Caco-2 (cell line): ENCODE measurements around the gene MRPS18A. TPM values are rescaled to one million over a fixed set of nuclear protein-coding genes. Genes with fewer than 3 reads are reported as not detected.

Source experiments
- BruUV-seq: library from RNA; stranded (reverse); fragments of 400-500 nt; replicated peaks from 2 replicates; lab custom pipeline; 2021; lab: Mats Ljungman, UMichigan
- CTCF ChIA-PET: fragments of 300-600 bp; sonication (Branson Sonifier 250); formaldehyde crosslinking; loops from one replicate; lab custom pipeline; 2022; ENCODE audit warnings: antibody characterized with exemption; lab: Charles Lee
- POLR2A ChIA-PET: fragments of 300-600 bp; sonication (Branson Sonifier 250); formaldehyde crosslinking; loops from one replicate; lab custom pipeline; 2022; ENCODE audit warnings: antibody characterized with exemption; lab: Charles Lee
- DNase-seq, 2 experiments: peaks; one replicate each; pipeline versions ENCODE4 v3.0.0 to v3.0.0-alpha.2; 2020 to 2022
- H3K27me3 ChIP-seq: replicated peaks from 2 replicates; pipeline ENCODE4 v1.6.0; 2011; ENCODE audit warnings: low read length; ENCODE audit not compliant: control insufficient read depth, insufficient read depth
- H3K36me3 ChIP-seq: 2 replicates; pipeline ENCODE4 v1.5.1; 2011; ENCODE audit warnings: low read length; ENCODE audit not compliant: control insufficient read depth, insufficient read depth
- H3K4me1 ChIP-seq: fragments of 250-450 bp; sonication (Bioruptor Pico); 2 replicates; pipeline ENCODE4 v1.5.1; 2020; ENCODE audit warnings: mild to moderate bottlenecking
- H3K4me3 ChIP-seq: 2 replicates; pipeline ENCODE4 v1.5.1; 2011; ENCODE audit warnings: low read depth, mild to moderate bottlenecking, control low read depth, low read length
- H3K9me3 ChIP-seq: fragments of 250-450 bp; sonication (Bioruptor Pico); 2 replicates; pipeline ENCODE4 v1.5.1; 2020; ENCODE audit warnings: mild to moderate bottlenecking, moderate library complexity
- H3K27ac Mint-ChIP-seq: one replicate; pipeline ENCODE4 v1.8.0; 2022; ENCODE audit warnings: mixed read lengths; ENCODE audit not compliant: unreplicated experiment
- H3K27me3 Mint-ChIP-seq: one replicate; pipeline ENCODE4 v1.8.0; 2022; ENCODE audit warnings: mixed read lengths; ENCODE audit not compliant: insufficient read depth, unreplicated experiment
- H3K36me3 Mint-ChIP-seq: one replicate; pipeline ENCODE4 v1.8.0; 2022; ENCODE audit warnings: mild to moderate bottlenecking, mixed read lengths; ENCODE audit not compliant: insufficient read depth, unreplicated experiment
- H3K4me1 Mint-ChIP-seq: one replicate; pipeline ENCODE4 v1.8.0; 2022; ENCODE audit warnings: low read depth, mixed read lengths; ENCODE audit not compliant: unreplicated experiment
- H3K4me3 Mint-ChIP-seq: one replicate; pipeline ENCODE4 v1.8.0; 2022; ENCODE audit warnings: mild to moderate bottlenecking, moderate library complexity, mixed read lengths; ENCODE audit not compliant: unreplicated experiment
- H3K9me3 Mint-ChIP-seq: one replicate; pipeline ENCODE4 v1.8.0; 2022; ENCODE audit warnings: mixed read lengths; ENCODE audit not compliant: unreplicated experiment
- CTCF ChIP-seq, 2 experiments: fragments of 200-600 bp in 1 of 2; IDR thresholded peaks; 1 replicate in 1 of 2; 2 replicates in 1 of 2; pipeline versions ENCODE4 v1.5.1 to v1.8.0; 2011 to 2022; ENCODE audit warnings: antibody characterized with exemption in 1 of 2, control low read depth in 1 of 2, inconsistent platforms in 1 of 2, low read depth in 1 of 2, low read length in 1 of 2, mild to moderate bottlenecking in 1 of 2, moderate library complexity in 1 of 2; ENCODE audit not compliant: insufficient read depth in 1 of 2, severe bottlenecking in 1 of 2, unreplicated experiment in 1 of 2
- intact Hi-C: fragments of 100-400 bp; cut with micrococcal nuclease; formaldehyde crosslinking; loops from one replicate; pipeline ENCODE4 v1.10.0; 2022; ENCODE audit not compliant: unreplicated experiment
- total RNA-seq: library from RNA; stranded (reverse); gene quantifications from 2 replicates; pipeline ENCODE4 v1.2.3, GENCODE V29; 2022

The MRPS18A gene
- total RNA-seq, 1 experiment from 2014 or later: 66.7 TPM

- no peak overlapping the region for H3K27ac Mint-ChIP-seq
- no peaks in the 10 kb centered on the region for H3K9me3 Mint-ChIP-seq
- no TSS peak for BruUV-seq
- no peaks in the 10 kb centered on the region for H3K27me3 Mint-ChIP-seq
- no peaks in the 10 kb centered on the region for H3K9me3 ChIP-seq
- ChIA-PET CTCF (no interaction called here), POLR2A (no interaction called here)
- H3K36me3 Mint-ChIP-seq: peaks cover 36% of the 10 kb centered on the region
- H3K4me3 Mint-ChIP-seq: no peak overlapping the region
- no peaks in the 10 kb centered on the region for H3K27me3 ChIP-seq
- H3K4me3 ChIP-seq: no peak overlapping the region
- peaks cover 6% of the 10 kb centered on the region for H3K36me3 ChIP-seq
- intact Hi-C loops: no loop called here
- no peaks in the 10 kb centered on the region for H3K4me1 Mint-ChIP-seq
- no peak for TF ChIP-seq CTCF (IDR thresholded peaks at IDR 0.05; ENCODE audit: insufficient read depth in 1 of 2, low read depth in 1 of 2, low read length in 1 of 2, severe bottlenecking in 1 of 2, unreplicated experiment in 1 of 2)
- no peaks in the 10 kb centered on the region for H3K4me1 ChIP-seq
- DNase-seq: no peak
Measured at GRCh38 chr6:43674921-43675320, 12.7 kb downstream of the MRPS18A start.

- Mint-ChIP-seq H3K27me3 (no peaks in the 10 kb centered on the region), H3K9me3 (no peaks in the 10 kb centered on the region), H3K4me1 (no peaks in the 10 kb centered on the region), H3K4me3 (no peak overlapping the region), H3K36me3 (peaks cover 31% of the 10 kb centered on the region), H3K27ac (no peak overlapping the region)
- Histone ChIP-seq H3K4me3 (no peak overlapping the region), H3K9me3 (no peaks in the 10 kb centered on the region), H3K36me3 (peaks cover 6% of the 10 kb centered on the region), H3K4me1 (no peaks in the 10 kb centered on the region), H3K27me3 (no peaks in the 10 kb centered on the region)
- CTCF ChIA-PET: no interaction called here
- no peak for TF ChIP-seq CTCF (IDR thresholded peaks at IDR 0.05; ENCODE audit: insufficient read depth in 1 of 2, low read depth in 1 of 2, low read length in 1 of 2, severe bottlenecking in 1 of 2, unreplicated experiment in 1 of 2)
- DNase-seq: no peak
- no TSS peak for BruUV-seq
- POLR2A ChIA-PET: no interaction called here
- intact Hi-C loops: no loop called here
Measured at GRCh38 chr6:43674291-43674690, 13.3 kb downstream of the MRPS18A start.

GRCh38 chr6:43673444-43674084 is 14.0 kb downstream of the MRPS18A start:
- H3K4me3 Mint-ChIP-seq: no peak overlapping the region
- CTCF ChIA-PET: interaction anchor here (0.7 kb wide), 1 partner anchor 88 kb away, joined by 5 read pairs; no protein-coding TSS in a partner anchor
- no peak overlapping the region for H3K27ac Mint-ChIP-seq
- no peak for DNase-seq
- POLR2A ChIA-PET: no interaction called here
- TF ChIP-seq CTCF (IDR thresholded peaks at IDR 0.05; ENCODE audit: insufficient read depth in 1 of 2, low read depth in 1 of 2, low read length in 1 of 2, severe bottlenecking in 1 of 2, unreplicated experiment in 1 of 2): no peak
- no peaks in the 10 kb centered on the region for H3K27me3 Mint-ChIP-seq
- Histone ChIP-seq H3K4me3 (no peak overlapping the region), H3K4me1 (peaks cover under 1% of the 10 kb centered on the region; the same call in 1 of the 2 replicates), H3K27me3 (no peaks in the 10 kb centered on the region), H3K9me3 (no peaks in the 10 kb centered on the region), H3K36me3 (peaks cover 6% of the 10 kb centered on the region)
- peaks cover 34% of the 10 kb centered on the region for H3K36me3 Mint-ChIP-seq
- no peaks in the 10 kb centered on the region for H3K9me3 Mint-ChIP-seq
- intact Hi-C loops: no loop called here
- no peaks in the 10 kb centered on the region for H3K4me1 Mint-ChIP-seq
- no TSS peak for BruUV-seq
